PFSK-1 (cell line): ENCODE measurements around the gene LRRC8C.

Experiments used
- FOXP2 ChIP-seq: optimal IDR thresholded peaks from 2 replicates; pipeline ENCODE3; 2011; ENCODE audit warnings: borderline replicate concordance, control low read depth, inconsistent platforms; ENCODE audit not compliant: insufficient read depth; ENCODE audit errors: extremely low read length, extremely low read depth
- POLR2AphosphoS5 ChIP-seq: IDR thresholded peaks from 2 replicates; pipeline ENCODE4 v1.6.1; 2012; ENCODE audit warnings: low read depth, mild to moderate bottlenecking, control low read depth, low read length, moderate library complexity
- SIN3A ChIP-seq: IDR thresholded peaks from 2 replicates; pipeline ENCODE4 v1.6.1; 2012; ENCODE audit warnings: mild to moderate bottlenecking, low read length, moderate library complexity, borderline replicate concordance; ENCODE audit not compliant: insufficient read depth
- TAF1 ChIP-seq: IDR thresholded peaks from 2 replicates; pipeline ENCODE4 v1.6.1; 2012; ENCODE audit warnings: low read length, control low read depth, borderline replicate concordance; ENCODE audit not compliant: insufficient read depth
- TF ChIP-seq, protein P1 (sequence below), 2 experiments: IDR thresholded peaks; 2 replicates each; pipeline versions ENCODE4 v1.6.1 to v1.8.0; 2011 to 2012; ENCODE audit warnings: low read depth in 2 of 2, low read length in 2 of 2, control low read depth in 1 of 2, inconsistent platforms in 1 of 2, mild to moderate bottlenecking in 1 of 2, moderate library complexity in 1 of 2; ENCODE audit not compliant: insufficient read depth in 1 of 2

Gene LRRC8C

DNA sequence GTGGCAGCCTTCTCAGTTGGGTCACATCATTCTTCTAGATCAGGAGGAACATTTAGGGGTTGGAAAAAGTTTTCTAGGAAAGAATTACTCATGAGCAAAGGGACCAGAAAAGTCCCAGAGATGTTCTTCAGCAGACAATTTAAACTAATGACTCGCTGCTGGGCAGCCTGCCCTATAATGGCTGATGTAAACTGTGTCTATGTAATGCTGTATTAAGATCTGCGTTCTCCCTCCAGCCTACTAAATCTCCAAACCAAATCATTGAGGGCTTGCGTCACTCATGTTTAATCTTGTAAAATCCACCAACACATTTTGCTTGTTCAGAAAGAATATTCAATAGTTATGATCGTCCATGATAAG is 92.1 kb downstream of the LRRC8C start:
- no peak for TF ChIP-seq SIN3A
- no peak for TF ChIP-seq TAF1
- TF ChIP-seq FOXP2, result no peak
- TF ChIP-seq, protein P1, sequence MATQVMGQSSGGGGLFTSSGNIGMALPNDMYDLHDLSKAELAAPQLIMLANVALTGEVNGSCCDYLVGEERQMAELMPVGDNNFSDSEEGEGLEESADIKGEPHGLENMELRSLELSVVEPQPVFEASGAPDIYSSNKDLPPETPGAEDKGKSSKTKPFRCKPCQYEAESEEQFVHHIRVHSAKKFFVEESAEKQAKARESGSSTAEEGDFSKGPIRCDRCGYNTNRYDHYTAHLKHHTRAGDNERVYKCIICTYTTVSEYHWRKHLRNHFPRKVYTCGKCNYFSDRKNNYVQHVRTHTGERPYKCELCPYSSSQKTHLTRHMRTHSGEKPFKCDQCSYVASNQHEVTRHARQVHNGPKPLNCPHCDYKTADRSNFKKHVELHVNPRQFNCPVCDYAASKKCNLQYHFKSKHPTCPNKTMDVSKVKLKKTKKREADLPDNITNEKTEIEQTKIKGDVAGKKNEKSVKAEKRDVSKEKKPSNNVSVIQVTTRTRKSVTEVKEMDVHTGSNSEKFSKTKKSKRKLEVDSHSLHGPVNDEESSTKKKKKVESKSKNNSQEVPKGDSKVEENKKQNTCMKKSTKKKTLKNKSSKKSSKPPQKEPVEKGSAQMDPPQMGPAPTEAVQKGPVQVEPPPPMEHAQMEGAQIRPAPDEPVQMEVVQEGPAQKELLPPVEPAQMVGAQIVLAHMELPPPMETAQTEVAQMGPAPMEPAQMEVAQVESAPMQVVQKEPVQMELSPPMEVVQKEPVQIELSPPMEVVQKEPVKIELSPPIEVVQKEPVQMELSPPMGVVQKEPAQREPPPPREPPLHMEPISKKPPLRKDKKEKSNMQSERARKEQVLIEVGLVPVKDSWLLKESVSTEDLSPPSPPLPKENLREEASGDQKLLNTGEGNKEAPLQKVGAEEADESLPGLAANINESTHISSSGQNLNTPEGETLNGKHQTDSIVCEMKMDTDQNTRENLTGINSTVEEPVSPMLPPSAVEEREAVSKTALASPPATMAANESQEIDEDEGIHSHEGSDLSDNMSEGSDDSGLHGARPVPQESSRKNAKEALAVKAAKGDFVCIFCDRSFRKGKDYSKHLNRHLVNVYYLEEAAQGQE (IDR thresholded peaks at IDR 0.05; ENCODE audit: insufficient read depth in 1 of 2, low read depth in 2 of 2, low read length in 2 of 2), result no peak
- no peak for TF ChIP-seq POLR2AphosphoS5

DNA sequence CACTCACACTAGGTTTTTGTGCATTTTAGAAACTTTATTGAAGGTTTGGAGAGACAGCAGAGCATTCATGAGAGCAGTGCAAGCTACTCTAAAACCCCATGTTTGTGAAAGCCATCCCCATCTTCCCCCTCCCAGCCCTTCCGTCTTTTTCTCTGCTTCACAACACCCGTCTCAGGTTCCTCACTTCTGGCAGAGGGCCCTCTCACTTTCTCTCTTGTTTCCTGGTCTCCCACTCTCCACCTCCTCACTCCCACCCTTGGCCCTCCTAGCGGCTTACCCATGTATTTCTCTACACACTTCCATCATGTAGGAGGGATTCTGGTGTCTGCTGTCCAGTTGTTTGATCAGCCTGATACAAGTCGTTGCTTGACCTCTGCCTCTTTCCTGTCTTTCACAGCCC is 92.7 kb downstream of the LRRC8C start:
- TF ChIP-seq FOXP2 (no peak), POLR2AphosphoS5 (no peak), TAF1 (no peak), SIN3A (no peak)
- TF ChIP-seq, protein P1 (IDR thresholded peaks at IDR 0.05; ENCODE audit: insufficient read depth in 1 of 2, low read depth in 2 of 2, low read length in 2 of 2), result no peak

DNA sequence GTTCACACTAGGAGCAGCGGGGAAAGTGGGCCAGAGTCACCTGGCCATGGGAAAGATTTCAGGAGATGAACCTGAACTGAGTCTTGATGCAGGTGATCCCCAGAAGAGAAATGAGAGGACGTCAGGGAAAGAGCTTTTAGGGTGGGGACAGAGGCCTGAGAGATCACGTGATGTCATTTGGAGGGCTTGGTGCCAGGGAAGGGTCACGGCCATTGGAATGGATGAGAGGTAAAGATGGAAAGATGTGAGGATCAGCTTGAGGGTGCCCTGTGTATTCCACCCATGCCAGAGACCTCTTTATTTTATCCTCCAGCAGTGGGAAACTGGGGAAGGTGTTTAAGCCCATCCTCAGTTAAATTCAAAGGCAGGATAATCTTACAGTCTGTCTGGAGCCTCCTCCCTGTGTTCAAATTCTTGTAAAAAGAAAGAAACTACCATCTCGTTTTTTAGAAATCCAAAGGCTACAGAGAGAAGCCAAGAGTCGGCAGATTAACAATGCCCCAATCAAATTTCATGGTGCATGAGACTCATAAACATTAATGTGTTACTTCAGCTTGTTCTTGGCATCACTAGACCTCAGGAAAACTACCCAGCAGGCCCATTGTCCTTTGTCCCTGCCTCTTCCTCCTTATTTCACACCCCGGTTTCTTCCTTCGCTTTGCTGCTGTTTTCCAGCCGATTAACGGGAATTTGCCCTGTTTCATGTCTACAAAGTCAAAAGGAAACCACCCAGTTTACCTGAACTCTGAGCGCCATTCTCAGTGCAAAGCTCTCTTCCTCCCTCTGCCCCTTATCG is 94.8 kb downstream of the LRRC8C start:
- TF ChIP-seq POLR2AphosphoS5 (no peak), TAF1 (no peak), SIN3A (no peak), FOXP2 (no peak)

DNA sequence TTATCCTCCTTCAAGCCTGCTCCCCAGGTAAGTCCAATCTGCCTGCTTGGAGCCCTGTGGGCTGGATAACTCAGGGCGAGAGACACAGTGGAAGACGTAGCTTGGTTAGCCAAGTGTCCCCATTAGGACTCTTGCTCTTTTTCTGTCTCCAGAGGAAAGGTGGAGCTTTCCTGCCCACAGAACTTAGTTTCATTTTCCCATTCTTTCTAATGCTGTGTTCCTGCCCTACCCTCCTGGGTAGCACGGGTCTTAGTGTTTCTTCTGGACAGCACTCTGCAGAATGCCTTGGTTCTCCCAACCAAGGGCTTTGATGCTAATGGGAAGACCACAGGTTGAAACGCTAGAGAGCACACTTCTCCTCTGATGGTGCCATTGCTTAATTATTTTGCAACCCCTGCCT is 95.5 kb downstream of the LRRC8C start:
- TF ChIP-seq SIN3A (no peak), FOXP2 (no peak), POLR2AphosphoS5 (no peak), TAF1 (no peak)
- TF ChIP-seq, protein P1 (IDR thresholded peaks at IDR 0.05; ENCODE audit: insufficient read depth in 1 of 2, low read depth in 2 of 2, low read length in 2 of 2), result no peak

DNA sequence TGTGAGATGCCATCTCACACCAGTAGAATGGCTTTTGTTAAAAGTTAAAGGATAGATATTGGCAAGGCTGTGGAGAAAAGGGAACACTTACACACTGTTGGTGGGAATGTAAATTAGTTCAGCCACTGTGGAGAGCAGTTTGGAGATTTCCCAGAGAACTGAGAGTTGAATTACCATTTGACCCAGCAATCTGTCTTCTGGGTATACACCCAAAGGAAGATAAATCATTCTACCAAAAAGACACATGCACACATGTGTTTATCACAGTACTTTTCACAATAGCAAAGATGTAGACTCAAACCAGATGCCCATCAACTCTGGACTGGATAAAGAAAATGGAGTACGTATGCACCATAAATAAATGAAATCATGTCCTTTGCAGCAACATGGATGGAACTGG is 99.3 kb downstream of the LRRC8C start:
- TF ChIP-seq FOXP2, result no peak
- TF ChIP-seq, protein P1 (IDR thresholded peaks at IDR 0.05; ENCODE audit: insufficient read depth in 1 of 2, low read depth in 2 of 2, low read length in 2 of 2), result no peak
- no peak for TF ChIP-seq POLR2AphosphoS5
- TF ChIP-seq TAF1, result no peak
- no peak for TF ChIP-seq SIN3A
